Lower leg skin (tissue), 4 donors: ENCODE measurements around the gene ZNF555. TPM values are rescaled to one million over a fixed set of nuclear protein-coding genes. Genes with fewer than 3 reads are reported as not detected.
"Not testable (repeated sequence)": the region's sequence is repeated elsewhere in the genome, so short reads cannot be mapped to it uniquely, and the experiment has no call there.

ENCODE experiments used
- DNase-seq, 2 donors: peaks; one replicate each; pipeline ENCODE4 v3.0.0-alpha.2; 2019; ENCODE audit warnings: low spot score in 2 of 2
- H3K4me3 ChIP-seq: fragments of 200-600 bp; sonication (generic); 2 replicates; pipeline ENCODE4 v1.5.1; 2017; ENCODE audit warnings: mild to moderate bottlenecking, low read depth; ENCODE audit not compliant: poor library complexity, severe bottlenecking
- POLR2A ChIP-seq, 2 donors: fragments of 450-650 bp; IDR thresholded peaks; one replicate each; pipeline ENCODE4 v1.6.1; 2016 to 2017; ENCODE audit warnings: antibody characterized with exemption in 2 of 2, mild to moderate bottlenecking in 1 of 2, moderate library complexity in 1 of 2
- WGBS, 2 donors: methylation state at CpG; one replicate each; pipeline ENCODE4 v1.1.5; 2018; 5-methylcytosine and 5-hydroxymethylcytosine counted together
- intact Hi-C: fragments of 100-400 bp; cut with DNase I; formaldehyde crosslinking; loops from one replicate; pipeline ENCODE4 v1.15.0; 2023; ENCODE audit warnings: low total_unique reads
- total RNA-seq, 4 donors: library from RNA; depleted of rRNA; stranded (reverse); fragments of >200 nt; gene quantifications; one replicate each; pipeline ENCODE4 v1.1.0, GENCODE V29; 2016
- TF ChIP-seq, protein P1 (sequence below), 3 donors: fragments of 450-650 bp; IDR thresholded peaks; one replicate each; pipeline ENCODE4 v1.5.1; 2016; ENCODE audit warnings: antibody characterized with exemption in 3 of 3, mild to moderate bottlenecking in 3 of 3, moderate library complexity in 2 of 3

Gene ZNF555
- total RNA-seq, 4 donors from 2014 or later: 2.4 to 5.5 (median 3.6) TPM

DNA sequence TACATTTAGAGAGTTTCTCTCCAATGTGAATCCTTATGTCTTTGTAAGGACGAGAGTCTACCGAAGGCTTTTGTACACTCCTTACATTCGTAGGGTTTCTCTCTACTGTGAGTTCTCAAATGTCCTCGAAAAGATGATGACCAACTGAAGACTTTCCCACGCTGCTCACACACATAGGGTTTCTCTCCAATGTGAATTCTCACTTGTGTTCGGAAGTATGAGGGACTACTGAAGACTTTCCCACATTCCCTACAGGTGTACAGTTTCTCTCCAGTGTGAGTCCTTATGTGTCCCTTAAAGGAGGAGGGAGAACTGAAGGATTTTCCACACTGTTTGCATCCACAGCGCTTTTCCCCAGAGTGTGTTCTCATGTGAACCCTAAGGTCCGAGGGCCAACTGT lies 55.4 kb downstream of the ZNF555 start:
- WGBS, 2 donors: 71 to 77% methylated on average over 8 of the region's 8 CpGs
- no peak for TF ChIP-seq POLR2A (IDR thresholded peaks at IDR 0.05)
- TF ChIP-seq, protein P1, sequence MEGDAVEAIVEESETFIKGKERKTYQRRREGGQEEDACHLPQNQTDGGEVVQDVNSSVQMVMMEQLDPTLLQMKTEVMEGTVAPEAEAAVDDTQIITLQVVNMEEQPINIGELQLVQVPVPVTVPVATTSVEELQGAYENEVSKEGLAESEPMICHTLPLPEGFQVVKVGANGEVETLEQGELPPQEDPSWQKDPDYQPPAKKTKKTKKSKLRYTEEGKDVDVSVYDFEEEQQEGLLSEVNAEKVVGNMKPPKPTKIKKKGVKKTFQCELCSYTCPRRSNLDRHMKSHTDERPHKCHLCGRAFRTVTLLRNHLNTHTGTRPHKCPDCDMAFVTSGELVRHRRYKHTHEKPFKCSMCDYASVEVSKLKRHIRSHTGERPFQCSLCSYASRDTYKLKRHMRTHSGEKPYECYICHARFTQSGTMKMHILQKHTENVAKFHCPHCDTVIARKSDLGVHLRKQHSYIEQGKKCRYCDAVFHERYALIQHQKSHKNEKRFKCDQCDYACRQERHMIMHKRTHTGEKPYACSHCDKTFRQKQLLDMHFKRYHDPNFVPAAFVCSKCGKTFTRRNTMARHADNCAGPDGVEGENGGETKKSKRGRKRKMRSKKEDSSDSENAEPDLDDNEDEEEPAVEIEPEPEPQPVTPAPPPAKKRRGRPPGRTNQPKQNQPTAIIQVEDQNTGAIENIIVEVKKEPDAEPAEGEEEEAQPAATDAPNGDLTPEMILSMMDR (IDR thresholded peaks at IDR 0.05): no peak
- no peak overlapping the region for H3K4me3 ChIP-seq
- no peak for DNase-seq
- intact Hi-C loops: no loop called here

DNA sequence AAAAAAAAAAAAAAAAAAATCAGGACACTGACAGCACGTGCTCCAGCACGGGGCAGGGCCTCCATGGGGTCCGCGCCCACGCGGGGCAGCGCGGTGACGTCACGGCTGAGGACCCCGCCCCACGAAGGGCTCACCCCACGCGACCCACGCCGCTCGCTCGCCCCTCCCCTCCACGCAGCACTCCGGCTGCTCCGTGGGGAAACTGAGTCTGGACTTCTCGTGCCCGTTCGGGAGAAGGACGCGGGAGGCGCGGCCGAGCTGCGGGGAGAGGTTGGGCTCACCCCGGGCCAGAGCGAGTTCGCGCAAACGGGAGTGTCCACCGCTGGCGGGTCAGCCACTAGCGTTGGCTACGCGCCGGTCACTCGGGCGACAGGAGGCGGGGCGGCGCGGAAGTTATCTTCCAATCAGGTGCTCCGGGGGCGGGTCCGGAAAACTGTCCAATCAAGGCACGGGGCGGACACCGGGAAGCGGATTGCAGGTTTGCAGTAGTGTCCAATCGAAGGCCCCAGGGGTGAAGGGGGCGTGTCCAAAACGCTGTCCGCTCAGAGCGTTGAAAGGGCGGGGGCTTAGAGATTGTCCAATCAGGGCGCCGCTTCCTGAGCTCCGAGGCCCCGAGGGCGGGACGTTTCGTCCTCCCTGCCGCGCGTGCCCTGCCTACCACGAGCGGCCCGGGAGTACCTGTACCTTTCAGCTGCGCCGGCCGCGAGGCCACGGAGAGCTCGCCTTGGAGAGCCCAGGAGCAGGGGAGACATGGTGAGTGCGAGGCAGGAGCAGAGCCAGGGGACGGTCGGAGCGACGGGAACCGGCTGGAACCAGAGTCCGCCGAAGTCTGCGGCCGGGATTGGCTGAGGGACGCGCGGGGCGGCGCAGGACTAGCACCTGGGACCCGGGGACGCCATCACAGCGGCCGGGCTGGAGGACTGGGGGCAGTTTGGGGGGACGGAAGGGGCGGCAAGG lies 59.3 kb downstream of the ZNF555 start, which contains the start of gene ZNF57:
ZNF57 (plus strand) TSS at position 633 of the 957 bp plus-strand sequence; CDS start at position 751, 118 bp downstream.
- 0 to 1% methylated on average over 82 to 98 of the region's 100 CpGs for WGBS, 2 donors
- peak within 1 kb of the TSS; percentile 79 for H3K4me3 ChIP-seq
- intact Hi-C loops: no loop called here
- DNase-seq: peak; percentile 100
- TF ChIP-seq POLR2A (IDR thresholded peaks at IDR 0.05): no peak
- TF ChIP-seq, protein P1 (IDR thresholded peaks at IDR 0.05): no peak

DNA sequence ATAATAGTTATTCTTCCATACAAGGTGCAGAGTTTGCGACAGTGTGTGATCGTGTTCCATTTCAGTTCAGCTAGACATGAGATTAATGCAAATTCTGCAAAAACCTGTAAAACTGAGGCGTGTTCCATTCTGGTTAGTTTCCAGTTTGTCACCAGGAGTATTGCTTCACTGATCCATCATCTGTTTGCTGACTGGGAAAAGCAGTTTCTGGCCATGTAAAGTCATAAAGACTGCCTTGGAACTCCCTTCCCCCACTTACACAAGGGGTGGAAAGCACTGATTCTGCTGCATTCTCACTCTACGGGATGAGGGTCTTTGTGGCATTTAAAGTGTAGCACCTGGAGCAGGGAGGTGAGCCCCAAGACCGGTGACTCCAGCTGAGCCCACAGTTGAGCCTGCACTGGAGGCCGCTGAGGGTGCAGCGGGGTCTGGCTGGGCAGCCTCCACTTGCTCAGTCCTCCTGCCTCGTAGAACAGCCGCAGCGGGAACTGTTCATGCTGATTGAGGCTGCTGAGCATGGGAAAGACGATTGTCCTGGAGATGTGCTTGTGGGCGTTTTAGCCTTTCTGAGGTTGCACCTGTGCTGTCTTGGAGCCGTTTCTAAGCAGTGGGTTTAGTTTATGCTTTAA lies 61.4 kb downstream of the ZNF555 start:
- WGBS, 2 donors: 69 to 75% methylated on average over 13 of the region's 13 CpGs
- intact Hi-C loops: no loop called here
- no peak for TF ChIP-seq POLR2A (IDR thresholded peaks at IDR 0.05)
- TF ChIP-seq, protein P1 (IDR thresholded peaks at IDR 0.05): no peak
- peak in 1 of 2 donors; percentile 80 for DNase-seq
- H3K4me3 ChIP-seq: no peak overlapping the region

DNA sequence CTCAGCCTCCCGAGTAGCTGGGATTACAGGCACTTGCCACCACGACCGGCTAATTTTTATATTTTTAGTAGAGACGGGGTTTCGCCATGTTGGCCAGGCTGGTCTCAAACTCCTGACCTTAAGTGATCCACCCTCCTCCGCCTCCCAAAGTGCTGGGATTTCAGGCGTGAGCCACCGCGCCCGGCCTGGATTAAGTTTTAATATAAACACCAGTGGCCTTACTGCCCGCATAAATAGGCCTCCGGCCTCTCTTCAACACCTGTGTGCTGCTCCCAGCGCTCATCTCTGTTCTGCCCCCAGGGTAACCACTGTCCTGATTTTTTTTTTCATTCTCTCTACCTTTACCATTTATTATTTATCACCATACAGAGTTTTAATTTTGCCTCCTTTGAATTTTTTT lies 62.1 kb downstream of the ZNF555 start:
- peak in 1 of 2 donors; percentile 80 for DNase-seq
- intact Hi-C loops: not testable (repeated sequence)
- WGBS, 2 donors: 85 to 86% methylated on average over 13 of the region's 13 CpGs

GRCh38 chr19:2905918-2906519 lies 64.7 kb downstream of the ZNF555 start:
- WGBS, 2 donors: 84 to 86% methylated on average over 11 of the region's 11 CpGs
- no peak overlapping the region for H3K4me3 ChIP-seq
- intact Hi-C loops: no loop called here
- no peak for TF ChIP-seq POLR2A (IDR thresholded peaks at IDR 0.05)
- TF ChIP-seq, protein P1 (IDR thresholded peaks at IDR 0.05): no peak
- DNase-seq: peak in 1 of 2 donors; percentile 62

More for the DNA sequence above, 62.1 kb downstream of the ZNF555 start:
- not testable (repeated sequence) for H3K4me3 ChIP-seq
